Activated CD8-positive, alpha-beta memory T cell treated with anti-CD3 and anti-CD28 coated beads, Interleukin-2, amount 50 U/mL, for 4 hours (primary cell): ENCODE results near the gene CCDC27.

Experiments
- DNase-seq: peaks from one replicate; pipeline ENCODE4 v3.0.0-alpha.2; 2020

Gene CCDC27

DNA sequence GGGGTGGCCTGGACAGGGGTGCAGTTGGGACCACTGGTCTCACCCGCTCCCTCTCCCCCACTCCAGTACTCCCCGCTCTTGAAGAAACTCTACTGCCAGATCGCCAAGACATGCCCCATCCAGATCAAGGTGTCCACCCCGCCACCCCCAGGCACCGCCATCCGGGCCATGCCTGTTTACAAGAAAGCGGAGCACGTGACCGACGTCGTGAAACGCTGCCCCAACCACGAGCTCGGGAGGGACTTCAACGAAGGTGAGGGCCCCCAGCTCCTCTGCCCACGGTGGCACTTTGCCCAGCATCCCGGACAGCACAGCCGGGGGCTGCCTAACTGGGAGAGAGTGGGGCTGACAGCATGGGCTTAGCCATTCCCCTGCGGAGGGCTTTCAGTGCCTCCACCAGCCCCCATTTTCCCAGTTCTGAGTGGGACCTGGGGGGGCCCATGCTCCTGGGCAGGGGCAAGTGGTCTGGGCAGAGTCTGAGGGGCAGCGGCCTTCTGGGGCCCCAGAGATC, 30.2 kb upstream of the CCDC27 start:
- no peak for DNase-seq

DNA sequence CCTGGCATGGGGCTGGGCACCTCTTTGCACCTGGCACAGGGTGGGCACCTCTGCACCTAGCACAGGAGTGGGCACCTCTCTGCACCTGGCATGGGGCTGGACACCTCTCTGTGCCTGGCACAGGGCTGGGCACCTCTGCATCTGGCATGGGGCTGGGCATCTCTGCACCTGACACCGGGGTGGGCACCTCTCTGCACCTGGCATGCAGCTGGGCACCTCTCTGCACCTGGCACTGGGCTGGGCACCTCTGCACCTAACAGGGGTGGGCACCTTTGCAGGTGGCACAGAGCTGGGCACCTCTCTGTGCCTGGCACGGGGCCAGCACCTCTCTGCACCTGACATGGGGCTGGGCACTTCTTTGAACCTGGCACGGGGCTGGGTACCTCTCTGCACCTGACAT, 29.4 kb upstream of the CCDC27 start:
- DNase-seq: no peak

DNA sequence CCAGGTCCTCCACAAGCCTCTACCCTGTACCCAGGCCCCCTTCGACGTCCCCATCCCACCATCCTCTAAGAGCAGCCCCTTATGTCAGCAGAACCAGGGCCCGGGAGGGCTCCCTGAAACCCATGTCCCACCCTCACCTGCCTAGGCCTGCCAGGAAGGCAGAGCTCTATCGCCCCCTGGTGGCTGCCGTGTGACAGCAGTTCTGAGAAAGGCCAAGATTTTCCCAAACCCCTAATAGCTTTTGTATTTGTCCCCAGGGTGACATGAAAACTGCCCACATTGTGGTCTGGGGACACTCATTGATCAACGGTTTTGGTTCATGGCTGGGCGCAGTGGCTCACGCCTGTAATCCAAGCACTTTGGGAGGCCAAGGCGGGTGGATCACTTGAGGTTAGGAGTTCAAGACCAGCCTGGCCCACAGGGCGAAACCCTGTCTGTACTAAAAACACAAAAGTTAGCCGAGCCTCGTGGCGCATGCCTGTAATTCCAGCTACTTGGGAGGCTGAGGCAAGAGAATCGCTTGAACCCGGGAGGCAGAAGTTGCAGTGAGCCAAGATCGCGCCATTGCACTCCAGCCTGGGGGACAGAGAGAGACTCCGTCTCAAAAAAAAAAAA, 27.7 kb upstream of the CCDC27 start:
- DNase-seq: peak; percentile 82

DNA sequence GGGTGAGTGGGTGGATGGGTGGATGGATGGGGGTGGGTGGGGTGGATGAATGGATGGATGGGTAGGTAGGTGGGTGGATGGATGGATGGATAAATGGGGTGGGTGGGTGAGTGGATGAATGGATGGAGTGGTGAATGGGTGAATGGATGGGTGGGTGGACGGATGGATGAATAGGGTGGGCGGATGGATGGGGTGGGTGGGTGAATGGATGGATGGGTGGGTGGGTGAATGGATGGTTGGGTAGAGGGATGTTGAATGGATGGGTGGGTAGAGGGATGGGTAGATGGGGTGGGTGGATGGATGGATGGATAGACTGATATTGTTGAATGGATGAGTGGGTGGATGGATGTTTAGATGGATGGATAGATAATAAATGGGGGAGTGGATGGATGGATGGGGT, 26.9 kb upstream of the CCDC27 start:
- no peak for DNase-seq

DNA sequence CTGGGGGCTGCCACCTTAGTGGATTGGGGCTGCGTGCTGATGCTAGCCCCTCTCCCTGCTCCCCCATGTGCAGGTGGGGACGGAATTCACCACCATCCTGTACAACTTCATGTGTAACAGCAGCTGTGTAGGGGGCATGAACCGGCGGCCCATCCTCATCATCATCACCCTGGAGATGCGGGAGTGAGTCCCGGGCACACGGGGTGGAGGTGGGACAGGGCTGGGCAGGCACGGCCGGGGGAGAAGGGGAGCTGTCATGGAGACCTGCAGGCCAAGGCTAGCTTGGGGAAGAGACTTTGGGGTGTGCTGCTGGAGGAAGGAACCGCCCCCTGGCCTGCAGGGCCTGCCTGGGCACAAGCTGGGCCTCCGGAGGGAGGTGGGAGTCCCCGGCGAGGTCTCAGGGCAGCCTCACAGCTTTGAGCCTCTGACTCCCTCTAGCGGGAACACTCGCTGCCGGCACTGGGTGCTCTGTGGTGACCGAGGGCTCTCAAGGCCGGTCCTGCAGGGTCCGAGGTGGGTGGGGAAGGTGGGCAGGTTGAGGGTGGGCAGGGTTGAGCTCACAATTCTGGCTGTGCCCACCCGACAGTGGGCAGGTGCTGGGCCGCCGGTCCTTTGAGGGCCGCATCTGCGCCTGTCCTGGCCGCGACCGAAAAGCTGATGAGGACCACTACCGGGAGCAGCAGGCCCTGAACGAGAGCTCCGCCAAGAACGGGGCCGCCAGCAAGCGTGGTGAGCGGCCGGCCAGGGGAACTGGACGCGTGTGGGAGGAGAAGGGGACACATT, 25.0 kb upstream of the CCDC27 start:
- no peak for DNase-seq

DNA sequence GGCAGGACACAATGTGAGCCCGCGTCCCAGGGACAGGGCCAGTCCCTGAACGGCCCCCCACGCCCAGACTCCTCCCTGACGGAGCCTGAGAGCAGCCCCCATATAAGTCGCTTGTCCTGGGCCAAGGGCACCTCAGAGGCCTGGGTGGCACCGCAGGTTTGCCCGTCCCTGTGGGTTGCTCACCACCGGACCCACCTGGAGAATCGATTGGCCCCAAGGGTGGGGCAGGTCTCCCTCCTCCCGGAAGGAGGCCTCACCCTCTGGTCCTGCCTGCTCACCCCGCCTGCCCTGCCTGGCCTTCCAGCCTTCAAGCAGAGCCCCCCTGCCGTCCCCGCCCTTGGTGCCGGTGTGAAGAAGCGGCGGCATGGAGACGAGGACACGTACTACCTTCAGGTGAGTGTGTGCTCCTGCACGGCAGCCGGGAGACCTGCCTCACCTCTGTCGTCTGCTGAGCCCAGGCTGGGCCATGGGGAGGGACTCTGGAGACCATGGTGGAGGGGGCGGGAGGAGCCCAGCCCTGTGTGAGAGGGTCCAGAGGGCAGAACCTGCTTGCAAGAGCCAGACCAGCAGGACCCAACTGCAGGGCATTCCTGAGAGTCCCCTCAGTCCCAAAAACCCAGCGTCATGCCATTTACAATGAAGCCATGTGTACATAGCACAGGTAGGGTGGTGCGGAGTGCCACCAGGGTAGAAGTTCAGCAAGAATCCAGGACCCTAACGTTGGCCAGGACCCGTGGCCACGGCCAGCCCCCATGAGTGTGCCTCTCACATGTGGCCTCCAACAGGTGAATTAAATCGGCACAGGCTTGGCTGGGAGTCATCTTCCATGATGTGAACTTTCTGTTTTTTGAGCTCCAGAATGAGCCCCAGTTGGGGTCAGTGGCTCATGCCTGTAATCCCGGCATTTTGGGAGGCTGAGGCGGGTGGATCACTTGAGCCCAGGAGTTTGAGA, 24.1 kb upstream of the CCDC27 start:
- DNase-seq: no peak

DNA sequence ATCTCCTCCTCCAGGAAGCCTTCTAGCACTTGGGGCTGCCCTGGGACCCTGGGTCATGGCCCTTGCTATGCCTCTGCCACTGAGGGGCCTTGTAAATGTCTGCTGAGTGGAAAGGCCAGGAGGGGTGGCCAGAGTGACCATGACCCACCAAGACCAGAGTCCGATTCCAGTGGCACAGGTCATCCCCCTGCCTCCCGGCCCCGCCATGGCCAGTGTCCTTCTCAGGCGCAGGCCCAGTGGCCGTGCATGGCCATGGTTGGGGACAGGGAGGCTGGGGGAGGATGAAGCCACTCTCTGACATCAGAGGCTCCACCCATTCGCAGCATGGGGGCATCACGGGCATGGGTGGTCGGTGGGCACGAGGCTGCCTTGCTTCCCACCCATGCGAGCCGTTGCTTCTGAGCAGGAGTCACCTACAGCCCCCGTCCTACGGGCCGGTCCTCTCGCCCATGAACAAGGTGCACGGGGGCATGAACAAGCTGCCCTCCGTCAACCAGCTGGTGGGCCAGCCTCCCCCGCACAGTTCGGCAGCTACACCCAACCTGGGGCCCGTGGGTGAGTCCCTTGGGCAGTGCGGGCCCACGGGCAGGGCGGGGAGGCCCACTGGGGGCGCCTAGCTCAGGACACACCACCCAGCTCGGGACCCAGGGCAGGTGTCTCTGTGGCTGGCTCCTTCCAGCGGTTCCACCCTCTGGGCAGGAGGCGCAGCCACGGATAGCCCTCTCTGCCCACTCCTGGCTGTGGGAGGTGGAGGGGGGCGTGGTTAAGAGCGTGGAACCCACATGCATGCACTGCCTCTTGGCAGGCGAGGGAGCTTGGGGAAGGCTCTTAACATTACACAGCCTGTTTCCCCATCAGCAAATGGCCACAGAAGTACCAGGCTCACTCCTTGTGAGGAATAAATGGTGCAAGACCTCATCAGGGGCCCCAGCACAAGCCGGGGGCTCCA, 22.4 kb upstream of the CCDC27 start:
- DNase-seq: no peak

DNA sequence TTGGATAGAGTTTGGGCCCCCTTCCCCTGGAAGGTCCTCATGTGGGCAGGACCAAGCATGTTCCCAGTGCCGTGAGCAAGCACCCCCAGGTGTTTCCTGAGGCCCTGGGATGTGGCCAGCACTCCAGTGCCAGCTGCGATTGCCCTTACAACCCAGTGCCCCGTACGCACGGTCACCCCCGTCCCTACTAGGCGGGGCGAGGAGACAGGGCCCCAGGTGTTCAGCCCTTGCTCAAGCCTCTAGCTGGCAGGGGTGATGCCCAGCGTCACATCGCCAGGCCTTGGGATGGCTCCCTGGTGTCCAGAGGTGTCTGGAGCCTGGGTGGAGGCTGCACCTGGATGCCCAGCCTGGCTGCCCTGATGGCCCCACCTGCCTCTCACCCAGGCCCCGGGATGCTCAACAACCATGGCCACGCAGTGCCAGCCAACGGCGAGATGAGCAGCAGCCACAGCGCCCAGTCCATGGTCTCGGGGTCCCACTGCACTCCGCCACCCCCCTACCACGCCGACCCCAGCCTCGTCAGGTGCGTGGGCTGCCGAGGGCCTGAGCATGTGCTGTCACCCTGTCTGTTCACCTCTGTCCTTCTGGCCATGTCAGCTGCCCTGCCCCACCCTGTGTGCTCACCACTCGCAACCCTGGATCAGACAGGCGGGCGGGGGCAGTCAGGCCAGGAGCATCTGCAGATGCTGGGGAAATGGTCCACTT, 21.6 kb upstream of the CCDC27 start:
- DNase-seq: no peak

DNA sequence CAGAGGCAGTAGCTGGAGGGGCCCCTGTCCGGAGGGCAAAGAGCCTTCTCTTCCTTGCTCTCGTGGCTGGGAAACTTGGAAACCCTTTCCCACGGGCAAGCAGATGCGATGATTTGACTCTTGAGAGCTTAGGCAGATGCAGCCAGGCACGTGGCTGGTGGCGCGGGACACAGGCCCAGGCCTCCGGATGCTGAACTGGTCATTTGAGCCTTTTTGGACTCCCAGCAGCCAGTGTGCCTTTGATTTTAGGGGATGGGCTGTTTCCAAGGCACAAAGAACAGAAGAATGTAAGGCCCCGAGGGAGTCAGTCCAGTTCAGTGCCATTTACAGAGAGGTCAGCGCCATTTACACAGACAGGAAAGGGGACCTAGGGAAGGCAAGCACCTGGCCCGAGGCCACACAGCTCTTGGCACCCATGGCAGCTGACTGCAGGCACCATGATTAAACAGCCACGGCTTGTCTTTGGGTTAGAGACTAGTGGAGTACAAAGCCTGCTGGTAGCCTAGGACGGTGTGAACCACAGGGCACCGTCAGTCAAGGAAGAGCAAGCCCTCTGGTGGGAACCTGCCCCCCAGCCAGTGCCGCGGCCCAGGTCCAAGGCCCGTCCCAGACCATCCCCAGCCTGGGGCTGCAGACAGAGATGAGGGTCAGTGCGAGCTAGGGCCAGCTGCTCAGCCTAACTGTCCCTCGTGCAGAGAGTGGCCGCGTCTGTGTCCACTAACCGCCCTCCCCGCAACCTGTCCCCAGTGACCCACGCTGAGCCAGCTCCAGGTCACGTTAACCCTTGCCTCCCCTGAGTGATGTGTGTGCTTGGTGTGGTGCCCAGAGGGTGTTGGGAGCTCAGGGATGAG, 20.4 kb upstream of the CCDC27 start:
- DNase-seq: no peak

DNA sequence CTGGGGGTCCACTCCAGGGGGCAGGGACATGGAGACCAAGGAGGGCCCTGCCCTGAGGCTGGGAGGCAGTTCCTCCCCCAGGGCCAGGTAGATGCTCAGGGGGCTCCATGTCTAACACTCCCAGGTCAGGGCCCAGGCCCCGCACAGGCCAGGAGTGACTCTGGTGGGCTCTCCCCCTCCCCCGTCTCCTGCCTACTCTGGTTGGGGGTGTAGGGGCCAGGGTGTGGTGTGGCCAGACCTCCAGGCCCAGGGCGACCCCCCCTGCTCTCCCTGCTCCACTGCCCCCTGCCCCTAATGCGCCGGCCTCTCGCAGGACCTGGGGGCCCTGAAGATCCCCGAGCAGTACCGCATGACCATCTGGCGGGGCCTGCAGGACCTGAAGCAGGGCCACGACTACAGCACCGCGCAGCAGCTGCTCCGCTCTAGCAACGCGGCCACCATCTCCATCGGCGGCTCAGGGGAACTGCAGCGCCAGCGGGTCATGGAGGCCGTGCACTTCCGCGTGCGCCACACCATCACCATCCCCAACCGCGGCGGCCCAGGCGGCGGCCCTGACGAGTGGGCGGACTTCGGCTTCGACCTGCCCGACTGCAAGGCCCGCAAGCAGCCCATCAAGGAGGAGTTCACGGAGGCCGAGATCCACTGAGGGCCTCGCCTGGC, 19.7 kb upstream of the CCDC27 start:
- no peak for DNase-seq

DNA sequence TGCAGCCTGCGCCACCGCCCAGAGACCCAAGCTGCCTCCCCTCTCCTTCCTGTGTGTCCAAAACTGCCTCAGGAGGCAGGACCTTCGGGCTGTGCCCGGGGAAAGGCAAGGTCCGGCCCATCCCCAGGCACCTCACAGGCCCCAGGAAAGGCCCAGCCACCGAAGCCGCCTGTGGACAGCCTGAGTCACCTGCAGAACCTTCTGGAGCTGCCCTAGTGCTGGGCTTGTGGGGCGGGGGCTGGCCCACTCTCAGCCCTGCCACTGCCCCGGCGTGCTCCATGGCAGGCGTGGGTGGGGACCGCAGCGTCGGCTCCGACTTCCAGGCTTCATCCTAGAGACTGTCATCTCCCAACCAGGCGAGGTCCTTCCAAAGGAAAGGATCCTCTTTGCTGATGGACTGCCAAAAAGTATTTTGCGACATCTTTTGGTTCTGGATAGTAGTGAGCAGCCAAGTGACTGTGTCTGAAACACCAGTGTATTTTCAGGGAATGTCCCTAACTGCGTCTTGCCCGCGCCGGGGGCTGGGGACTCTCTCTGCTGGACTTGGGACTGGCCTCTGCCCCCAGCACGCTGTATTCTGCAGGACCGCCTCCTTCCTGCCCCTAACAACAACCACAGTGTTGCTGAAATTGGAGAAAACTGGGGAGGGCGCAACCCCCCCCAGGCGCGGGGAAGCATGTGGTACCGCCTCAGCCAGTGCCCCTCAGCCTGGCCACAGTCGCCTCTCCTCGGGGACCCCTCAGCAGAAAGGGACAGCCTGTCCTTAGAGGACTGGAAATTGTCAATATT, 19.0 kb upstream of the CCDC27 start:
- no peak for DNase-seq

DNA sequence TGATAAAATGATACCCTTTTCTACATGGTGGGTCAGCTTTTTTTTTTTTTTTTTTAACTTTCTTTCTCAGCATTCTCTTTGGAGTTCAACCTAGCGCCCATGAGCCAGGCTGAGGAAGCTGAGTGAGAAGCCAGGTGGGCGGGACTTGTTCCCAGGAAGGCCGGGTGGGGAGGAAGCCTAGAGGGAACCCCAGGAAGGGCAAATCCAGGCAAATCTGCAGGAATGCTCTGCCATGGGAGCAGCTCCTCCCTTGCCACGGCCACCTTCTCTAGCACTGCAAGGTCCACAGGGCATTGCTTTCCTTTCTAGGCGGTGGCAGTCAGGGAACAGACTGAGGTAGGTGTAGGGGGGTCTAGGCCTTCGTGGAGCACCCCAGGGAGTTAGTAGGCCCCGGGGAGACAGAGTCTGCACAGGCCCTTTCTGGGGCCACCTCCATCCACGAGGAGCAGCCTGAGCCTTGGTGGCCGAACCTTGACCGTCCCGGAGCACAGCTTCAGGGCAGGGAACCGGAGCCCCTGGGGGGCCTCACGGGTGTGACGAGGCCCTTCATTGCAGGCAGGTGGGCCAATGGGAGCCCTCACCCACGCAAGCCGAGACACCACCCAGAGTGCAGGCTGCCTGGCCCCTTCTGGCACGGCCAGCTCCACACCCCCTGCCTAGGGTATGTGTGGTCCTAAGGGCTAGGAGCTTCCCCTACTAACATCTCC, 18.2 kb upstream of the CCDC27 start:
- no peak for DNase-seq

DNA sequence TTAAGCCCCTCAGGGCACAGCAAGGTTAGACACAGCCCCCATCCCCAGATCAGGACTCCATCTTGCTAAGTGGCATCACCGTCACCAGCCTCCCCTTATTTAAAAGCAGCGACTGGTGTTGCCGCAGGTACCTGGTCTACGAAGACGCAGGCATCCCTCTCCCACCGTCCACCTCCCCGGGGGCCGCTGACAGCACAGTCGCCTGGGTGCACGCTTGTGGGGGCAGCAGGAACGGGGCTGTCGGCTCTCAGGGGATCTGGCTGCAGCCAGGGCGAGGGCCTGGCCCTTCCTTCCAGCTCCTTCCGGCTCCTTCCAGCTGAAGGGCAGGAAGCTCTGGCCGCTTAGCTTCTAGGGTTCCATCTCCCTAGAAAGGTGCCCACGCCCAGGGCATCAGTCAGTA, 17.6 kb upstream of the CCDC27 start:
- no peak for DNase-seq

DNA sequence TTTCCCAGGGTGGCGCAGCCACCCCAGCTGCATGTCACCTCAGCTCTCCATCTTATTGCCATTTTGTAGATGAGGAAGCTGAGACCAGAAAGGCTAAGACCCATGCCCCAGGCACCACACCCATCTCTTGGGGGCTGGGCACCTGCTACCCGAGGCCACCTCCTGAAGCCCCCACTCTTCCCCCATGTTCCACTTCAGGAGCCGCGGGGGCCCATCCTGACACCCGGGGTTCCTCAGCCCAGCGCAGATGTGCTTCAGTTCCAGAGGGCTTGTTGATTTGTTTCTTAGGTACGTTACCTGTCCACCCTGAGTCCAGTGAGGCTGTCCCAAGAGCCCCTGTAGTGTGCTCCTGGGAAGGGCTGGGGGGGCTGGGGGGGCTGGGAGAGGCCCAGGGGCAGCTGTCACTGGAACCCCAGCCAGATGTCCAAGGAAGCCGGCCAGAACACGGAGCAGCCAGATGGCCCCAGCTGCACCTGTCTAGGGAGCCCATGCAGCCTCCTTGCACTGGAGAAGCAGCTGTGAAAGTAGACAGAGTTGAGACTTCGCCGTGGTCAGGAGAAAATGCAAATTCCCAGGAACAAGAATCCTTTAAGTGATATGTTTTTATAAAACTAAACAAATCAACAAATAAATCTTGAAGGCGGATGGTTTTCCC, 17.1 kb upstream of the CCDC27 start:
- no peak for DNase-seq

DNA sequence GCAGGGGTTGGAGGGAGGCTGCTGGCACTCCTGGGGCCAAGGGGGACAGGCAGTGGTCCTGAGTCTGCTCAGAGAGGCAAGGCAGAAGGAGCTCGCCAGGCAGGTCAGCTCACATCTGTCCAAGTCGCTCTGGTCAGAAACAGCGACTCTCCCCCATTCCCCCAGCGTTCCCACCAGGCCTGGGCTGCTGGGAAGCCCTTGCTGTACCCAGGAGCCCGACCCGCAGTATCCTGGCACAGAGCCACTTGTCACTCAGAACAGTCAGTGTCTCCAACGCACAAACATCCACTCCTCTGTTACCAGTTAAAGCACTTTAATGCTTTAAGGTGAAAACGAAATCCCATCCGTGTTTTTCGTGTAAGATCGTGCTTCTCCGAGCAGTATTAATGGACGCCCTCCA, 16.6 kb upstream of the CCDC27 start:
- no peak for DNase-seq

DNA sequence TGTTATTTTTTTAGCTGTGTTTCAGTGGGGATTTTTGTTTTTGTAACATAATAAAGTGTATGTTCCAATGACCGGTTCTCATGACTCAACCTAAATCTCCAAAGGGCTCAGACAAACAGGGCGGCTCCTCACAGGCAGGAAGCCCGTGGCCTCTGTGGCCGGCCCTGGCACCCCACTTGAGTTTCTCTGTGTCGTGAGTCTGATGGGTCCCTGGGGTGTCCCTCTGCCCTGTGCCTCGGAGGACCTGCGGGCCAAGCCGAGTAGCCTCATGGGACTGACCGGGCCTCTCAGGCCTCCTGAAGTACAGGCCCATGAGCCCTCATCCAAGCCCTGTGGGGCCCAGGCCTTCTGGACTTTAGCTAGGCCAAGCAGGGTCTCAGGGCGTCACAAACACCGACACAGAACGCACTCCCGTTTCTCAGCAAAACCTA, 16.1 kb upstream of the CCDC27 start:
- no peak for DNase-seq

DNA sequence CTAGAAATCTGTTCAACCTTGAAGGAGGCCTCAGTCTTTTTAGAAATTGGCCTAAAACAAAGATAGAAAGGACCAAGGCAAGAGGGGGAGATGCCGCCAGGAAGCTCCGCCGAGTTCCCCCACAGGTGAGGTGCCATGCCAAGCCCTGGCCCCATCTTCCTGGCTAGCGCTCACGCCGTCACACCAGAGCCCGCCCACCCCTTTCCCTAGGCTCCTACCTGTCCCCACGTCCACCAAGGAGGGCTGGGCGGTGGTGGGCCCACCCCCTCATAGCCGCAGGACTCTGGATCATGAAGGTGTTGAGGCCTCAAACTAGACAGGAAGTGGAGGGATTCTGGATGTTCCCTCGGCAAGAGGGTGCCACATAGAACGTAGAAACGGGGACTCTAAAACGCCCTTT, 15.5 kb upstream of the CCDC27 start:
- DNase-seq: no peak

DNA sequence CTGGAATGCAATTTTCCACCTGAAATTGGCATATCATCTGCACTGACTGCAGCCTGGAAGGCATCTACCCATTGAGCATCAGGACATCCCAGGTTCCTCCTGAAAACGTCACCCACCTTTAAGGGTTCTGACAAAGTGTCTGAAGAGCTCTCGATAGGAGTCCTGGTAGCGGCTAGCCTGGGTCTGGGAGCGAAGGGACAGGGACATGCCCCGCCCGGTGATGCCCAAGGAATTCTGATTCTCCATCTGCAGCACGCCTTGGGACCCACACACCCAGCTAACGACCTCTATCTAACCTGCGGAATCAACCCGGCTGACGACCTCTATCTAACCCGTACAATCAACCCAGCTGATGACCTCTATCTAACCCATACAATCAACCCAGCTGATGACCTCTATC, 13.3 kb upstream of the CCDC27 start:
- no peak for DNase-seq
